ENCODE results near the gene MRPS10. TPM values are rescaled to one million over a fixed set of nuclear protein-coding genes. Genes with fewer than 3 reads are reported as not detected.

Gene MRPS10
- total and polyA plus RNA-seq, 10 of the 15 experiments (the other 5 are each of a cell fraction or from before 2014, with no cell fraction given): 28.5 to 83.3 (median 52.8) TPM

- BruUV-seq (replicated peaks): no TSS peak
- WGBS (ENCODE audit: insufficient coverage, insufficient replicate concordance, low lambda C conversion rate, missing lambda C conversion rate): 81% methylated on average over 5 of the region's 5 CpGs
- Histone ChIP-seq H3K79me2 (ENCODE audit: control insufficient read depth, insufficient read depth, low read length) (no peaks in the 10 kb centered on the region), H3K27ac (ENCODE audit: control insufficient read depth, insufficient read depth) (no peak overlapping the region), H2AFZ (ENCODE audit: control insufficient read depth, low read depth, low read length) (no peak overlapping the region), H3K4me3 (no peak overlapping the region), H3K36me3 (ENCODE audit: control insufficient read depth in 2 of 2, insufficient read depth in 2 of 2, low read length in 1 of 2) (peaks cover 0 to 2% of the 10 kb centered on the region in 2 experiments; a peak in 1 of 4 replicates), H4K20me1 (ENCODE audit: control insufficient read depth, insufficient read depth) (no peaks in the 10 kb centered on the region), H3K4me1 (ENCODE audit: control insufficient read depth, insufficient read depth, low read length) (peaks cover 25% of the 10 kb centered on the region), H3K9ac (ENCODE audit: control insufficient read depth, insufficient read depth, low read length) (no peak overlapping the region), H3K4me2 (ENCODE audit: control insufficient read depth, insufficient read depth) (no peak overlapping the region), H3K9me3 (replicated peaks; ENCODE audit: control insufficient read depth, insufficient read depth, low read length) (no peaks in the 10 kb centered on the region), H3K27me3 (replicated peaks in 1 of 2; ENCODE audit: control insufficient read depth in 2 of 2, insufficient read depth in 2 of 2, low read length in 1 of 2) (no peaks in the 10 kb centered on the region)
- ATAC-seq (no peak), FAIRE-seq (no peak), DNase-seq (ENCODE audit: low read depth, low spot score) (no peak)
- in situ Hi-C loops (cut with MboI): no loop called here
- ChIA-PET SMC1A (ENCODE audit: uncharacterized antibody, unreplicated experiment) (interaction anchor here (0.5 to 1.3 kb wide), 3 partner anchors 9 to 306 kb away, joined by 3 read pairs; no protein-coding TSS in a partner anchor), CTCF (interaction anchor here (0.6 to 2.5 kb wide), 8 partner anchors 9 to 306 kb away, joined by 3 to 7 read pairs (median 4); no protein-coding TSS in a partner anchor), POLR2A (no interaction called here), RAD21 (ENCODE audit: unreplicated experiment) (interaction anchor here (1.0 to 1.8 kb wide), 3 partner anchors 15 to 306 kb away, joined by 3 to 6 read pairs (median 3); no protein-coding TSS in a partner anchor)
- intact Hi-C loops (cut with micrococcal nuclease; ENCODE audit: unreplicated experiment): no loop called here
- TF ChIP-seq HCFC1 (IDR thresholded peaks at IDR 0.05; ENCODE audit: low read length): no peak
- no peak for TF ChIP-seq GABPA (IDR thresholded peaks at IDR 0.05; ENCODE audit: low read depth)
- TF ChIP-seq CTCF (IDR thresholded peaks at IDR 0.05 in 2 of 3, conservative IDR thresholded peaks at IDR 0.05 in 1 of 3; ENCODE audit: control insufficient read depth in 2 of 3, extremely low read depth in 1 of 3, insufficient read depth in 1 of 3, low read depth in 3 of 3, low read length in 3 of 3): no peak
- no peak for TF ChIP-seq TCF12 (IDR thresholded peaks at IDR 0.05; ENCODE audit: low read depth, low read length)
- no peak for TF ChIP-seq POU2F2 (IDR thresholded peaks at IDR 0.05; ENCODE audit: borderline replicate concordance, low read depth, low read length)
- no peak for TF ChIP-seq RFX5 (IDR thresholded peaks at IDR 0.05; ENCODE audit: low read depth, low read length)
- TF ChIP-seq HDAC6 (IDR thresholded peaks at IDR 0.05; ENCODE audit: unreplicated experiment): no peak
- TF ChIP-seq E2F4 (IDR thresholded peaks at IDR 0.05; ENCODE audit: low read depth, low read length): no peak
- TF ChIP-seq TBL1XR1 (IDR thresholded peaks at IDR 0.05; ENCODE audit: low read depth, low read length): no peak
- TF ChIP-seq CEBPB (IDR thresholded peaks at IDR 0.05; ENCODE audit: borderline replicate concordance in 1 of 2, low read depth in 2 of 2, low read length in 2 of 2): no peak
- TF ChIP-seq PKNOX1 (IDR thresholded peaks at IDR 0.05): no peak
- no peak for TF ChIP-seq MAX (IDR thresholded peaks at IDR 0.05; ENCODE audit: low read depth, low read length)
- no peak for TF ChIP-seq POLR2AphosphoS5 (IDR thresholded peaks at IDR 0.05; ENCODE audit: low read length)
- TF ChIP-seq CEBPZ (IDR thresholded peaks at IDR 0.05; ENCODE audit: low read depth, low read length): no peak
- TF ChIP-seq ASH2L (IDR thresholded peaks at IDR 0.05; ENCODE audit: borderline replicate concordance, low read depth): no peak
- TF ChIP-seq CREB1 (IDR thresholded peaks at IDR 0.05; ENCODE audit: low read depth): no peak
- no peak for TF ChIP-seq ETV6 (conservative IDR thresholded peaks at IDR 0.05 in 1 of 2, IDR thresholded peaks at IDR 0.05 in 1 of 2; ENCODE audit: borderline replicate concordance in 1 of 2, low read depth in 1 of 2)
Observed at GRCh38 chr6:42241915-42242314, 24.3 kb upstream of the MRPS10 start.

Data from GM12878 (cell line).